GM18508 (cell line): ENCODE measurements around the gene ACACA.
"Not testable (repeated sequence)": the region's sequence is repeated elsewhere in the genome, so short reads cannot be mapped to it uniquely, and the experiment has no call there.

Experiments used
- ATAC-seq: cut with Tn5 transposase; IDR thresholded peaks from one replicate; pipeline ENCODE4 v1.9.1; 2021; ENCODE audit warnings: moderate number of reproducible peaks; ENCODE audit not compliant: insufficient read depth, unreplicated experiment

ACACA gene

GRCh38 chr17:37143558-37143957, 263.1 kb downstream of the ACACA start:
- ATAC-seq, result not testable (repeated sequence)

- no peak for ATAC-seq
These were observed 264.2 kb downstream of the ACACA start for GRCh38 chr17:37142294-37142896.

- no peak for ATAC-seq
These were observed 268.0 kb downstream of the ACACA start for GRCh38 chr17:37138571-37139120.

GRCh38 chr17:37137906-37138514, 268.6 kb downstream of the ACACA start:
- no peak for ATAC-seq

GRCh38 chr17:37137070-37137610, 269.5 kb downstream of the ACACA start:
- no peak for ATAC-seq

- ATAC-seq, result no peak
These were observed 271.1 kb downstream of the ACACA start for GRCh38 chr17:37135576-37135975.

GRCh38 chr17:37134050-37134449, 272.6 kb downstream of the ACACA start:
- ATAC-seq, result no peak

GRCh38 chr17:37133136-37133535, 273.5 kb downstream of the ACACA start:
- no peak for ATAC-seq

GRCh38 chr17:37131669-37132611, 274.7 kb downstream of the ACACA start:
- no peak for ATAC-seq

- ATAC-seq, result no peak
These were observed 275.6 kb downstream of the ACACA start for GRCh38 chr17:37130984-37131446.

- ATAC-seq, result no peak
These were observed 281.8 kb downstream of the ACACA start for GRCh38 chr17:37124821-37125173.

- ATAC-seq, result no peak
These were observed 282.5 kb downstream of the ACACA start for GRCh38 chr17:37123941-37124820.

GRCh38 chr17:37123386-37123785, 283.2 kb downstream of the ACACA start:
- no peak for ATAC-seq

- no peak for ATAC-seq
These were observed 285.0 kb downstream of the ACACA start for GRCh38 chr17:37121616-37122015.

GRCh38 chr17:37118366-37119137, 288.1 kb downstream of the ACACA start:
- no peak for ATAC-seq

- ATAC-seq, result no peak
These were observed 289.1 kb downstream of the ACACA start for GRCh38 chr17:37117373-37118142.

- ATAC-seq, result no peak
These were observed 289.9 kb downstream of the ACACA start for GRCh38 chr17:37116671-37117185.

GRCh38 chr17:37111329-37111728, 295.3 kb downstream of the ACACA start:
- no peak for ATAC-seq
